ENCODE measurements around the gene ZNF831. TPM values are rescaled to one million over a fixed set of nuclear protein-coding genes. Genes with fewer than 3 reads are reported as not detected.

ZNF831 gene
- polyA plus RNA-seq, 1 of the 3 experiments (the other 2 are of a cell fraction), result not detected

- Histone ChIP-seq H3K79me2 (ENCODE audit: insufficient read depth) (no peaks in the 10 kb centered on the region), H3K9me2 (no peaks in the 10 kb centered on the region), H3K4me1 (ENCODE audit: control insufficient read depth in 1 of 2, insufficient read depth in 2 of 2, low read depth in 1 of 2, low read length in 1 of 2) (peaks cover 0 to 18% of the 10 kb centered on the region in 2 experiments; a peak in 2 of 4 replicates), H3K4me3 (ENCODE audit: low read depth in 2 of 2, low read length in 1 of 2) (no peak overlapping the region), H3K4me2 (no peak overlapping the region), H3K9ac (no peak overlapping the region), H2AFZ (ENCODE audit: low read depth) (no peak overlapping the region), H3K36me3 (replicated peaks in 1 of 2; ENCODE audit: control insufficient read depth in 1 of 2, insufficient read depth in 2 of 2, low read length in 1 of 2) (no peaks in the 10 kb centered on the region), H3F3A (replicated peaks; ENCODE audit: insufficient read depth) (no peaks in the 10 kb centered on the region), H3K9me3 (no peaks in the 10 kb centered on the region), H3K27ac (ENCODE audit: low read depth in 2 of 2, low read length in 1 of 2) (no peak overlapping the region), H4K20me1 (ENCODE audit: insufficient read depth) (no peaks in the 10 kb centered on the region), H3K27me3 (ENCODE audit: insufficient read depth) (no peaks in the 10 kb centered on the region)
- TF ChIP-seq EZH2phosphoT487 (IDR thresholded peaks at IDR 0.05; ENCODE audit: borderline replicate concordance, low read depth), result no peak
- no peak for TF ChIP-seq TAF1 (IDR thresholded peaks at IDR 0.05; ENCODE audit: borderline replicate concordance, low read depth, low read length)
- peak; percentile 92 for TF ChIP-seq REST (IDR thresholded peaks at IDR 0.05; ENCODE audit: low read depth, low read length)
- ChIA-PET POLR2A (no interaction called here), CTCF (no interaction called here)
- 45% methylated on average over 13 of the region's 13 CpGs for WGBS (ENCODE audit: low lambda C conversion rate)
- DNase-seq, result no peak
Measured at GRCh38 chr20:59141818-59142581, 21.6 kb upstream of the ZNF831 start.

- H3K9ac ChIP-seq, result no peak overlapping the region
- H3K36me3 ChIP-seq (replicated peaks in 1 of 2; ENCODE audit: control insufficient read depth in 1 of 2, insufficient read depth in 2 of 2, low read length in 1 of 2), result no peaks in the 10 kb centered on the region
- no peaks in the 10 kb centered on the region for H3K9me3 ChIP-seq
- ChIA-PET CTCF (interaction anchor here (0.6 kb wide), 1 partner anchor 16 kb away, joined by 3 read pairs; no protein-coding TSS in a partner anchor), POLR2A (no interaction called here)
- H2AFZ ChIP-seq (ENCODE audit: low read depth), result no peak overlapping the region
- WGBS (ENCODE audit: low lambda C conversion rate), result 18% methylated on average over 5 of the region's 5 CpGs
- no peaks in the 10 kb centered on the region for H3K79me2 ChIP-seq (ENCODE audit: insufficient read depth)
- DNase-seq, result no peak
- H3F3A ChIP-seq (replicated peaks; ENCODE audit: insufficient read depth), result no peaks in the 10 kb centered on the region
- H3K27ac ChIP-seq (ENCODE audit: low read depth in 2 of 2, low read length in 1 of 2), result no peak overlapping the region
- H3K4me2 ChIP-seq, result no peak overlapping the region
- H4K20me1 ChIP-seq (ENCODE audit: insufficient read depth), result no peaks in the 10 kb centered on the region
- TF ChIP-seq TAF1 (IDR thresholded peaks at IDR 0.05; ENCODE audit: borderline replicate concordance, low read depth, low read length), result no peak
- TF ChIP-seq PBX3 (IDR thresholded peaks at IDR 0.05), result no peak
- peaks cover 0 to 16% of the 10 kb centered on the region in 2 experiments; a peak in 2 of 4 replicates for H3K4me1 ChIP-seq (ENCODE audit: control insufficient read depth in 1 of 2, insufficient read depth in 2 of 2, low read depth in 1 of 2, low read length in 1 of 2)
- H3K4me3 ChIP-seq (ENCODE audit: low read depth in 2 of 2, low read length in 1 of 2), result no peak overlapping the region
- no peaks in the 10 kb centered on the region for H3K9me2 ChIP-seq
- H3K27me3 ChIP-seq (ENCODE audit: insufficient read depth), result no peaks in the 10 kb centered on the region
Measured at GRCh38 chr20:59143326-59143725, 20.3 kb upstream of the ZNF831 start.
